IPS-18c (cell line): ENCODE data around the gene COMTD1.
"Not testable (repeated sequence)": the region's sequence is repeated elsewhere in the genome, so short reads cannot be mapped to it uniquely, and the experiment has no call there.

Source experiments
- H3K4me3 ChIP-seq: 2 replicates; pipeline ENCODE4 v1.7.0; 2013; ENCODE audit warnings: low read depth, mild to moderate bottlenecking, low read length, moderate library complexity; ENCODE audit not compliant: insufficient read depth
- H3K9me3 ChIP-seq: one replicate; pipeline ENCODE4 v1.6.1; 2013; ENCODE audit warnings: mild to moderate bottlenecking, low read length, moderate library complexity; ENCODE audit not compliant: control insufficient read depth, insufficient read depth

The COMTD1 gene

DNA sequence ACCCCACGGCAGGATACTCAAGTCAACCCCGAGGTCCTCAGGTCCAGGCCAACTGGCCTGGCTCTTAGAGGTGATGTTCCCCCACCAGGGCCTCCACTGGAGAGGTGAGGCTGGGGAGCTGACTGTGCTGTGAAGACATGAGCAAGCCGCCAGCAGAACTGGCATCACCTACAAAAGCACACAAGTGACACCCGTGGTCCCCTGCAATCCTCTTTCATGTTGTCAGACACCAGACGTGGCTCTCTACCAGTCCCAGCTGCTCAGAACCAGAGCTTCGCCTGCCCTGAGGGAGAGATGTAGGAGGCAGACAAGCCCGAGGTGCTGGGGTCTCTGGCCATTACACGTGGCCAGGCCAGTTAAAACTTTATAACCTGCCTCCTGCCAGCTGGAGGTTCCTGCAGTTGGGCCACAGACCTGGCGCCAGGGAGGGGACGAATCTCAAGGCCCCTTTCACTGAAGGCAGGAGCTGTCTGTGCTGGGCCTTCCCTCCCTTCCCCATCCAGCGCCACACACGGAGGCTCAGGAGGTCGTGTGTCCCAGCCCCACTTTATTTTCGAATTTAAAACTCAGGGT lies 2.2 kb downstream of the COMTD1 start:
- H3K4me3 ChIP-seq = peak overlapping the region; percentile 41
- no peaks in the 10 kb centered on the region for H3K9me3 ChIP-seq

GRCh38 chr10:75231672-75232581 lies 3.8 kb downstream of the COMTD1 start:
- Histone ChIP-seq H3K9me3 (no peaks in the 10 kb centered on the region), H3K4me3 (no peak overlapping the region)

- no peaks in the 10 kb centered on the region for H3K9me3 ChIP-seq
- H3K4me3 ChIP-seq = no peak overlapping the region
Observed at GRCh38 chr10:75230600-75231038, 5.1 kb downstream of the COMTD1 start.

- no peaks in the 10 kb centered on the region for H3K9me3 ChIP-seq
- H3K4me3 ChIP-seq = no peak overlapping the region
Observed at GRCh38 chr10:75229971-75230370, 5.8 kb downstream of the COMTD1 start.

- Histone ChIP-seq H3K9me3 (no peaks in the 10 kb centered on the region), H3K4me3 (no peak overlapping the region)
Observed at GRCh38 chr10:75228834-75229233, 6.9 kb downstream of the COMTD1 start.

DNA sequence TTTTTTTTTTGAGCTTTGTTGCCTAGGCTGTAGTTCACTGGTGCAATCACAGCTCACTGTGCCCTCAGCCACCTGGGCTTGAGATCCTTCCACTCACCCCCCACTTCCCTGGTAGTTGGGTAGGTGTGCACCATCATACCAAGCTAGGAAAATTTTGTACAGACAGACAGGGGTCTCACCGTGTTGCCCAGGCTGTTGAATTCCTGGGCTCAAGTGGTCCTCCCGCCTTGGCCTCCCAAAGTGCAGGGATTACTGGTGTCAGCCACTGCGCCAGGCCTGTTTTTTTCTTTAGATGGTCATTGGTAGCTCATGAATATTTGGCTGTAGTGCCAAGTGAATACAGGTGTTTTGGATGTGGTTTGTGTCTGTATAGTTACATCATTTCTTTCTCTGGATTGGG lies 7.5 kb downstream of the COMTD1 start:
- no peaks in the 10 kb centered on the region for H3K9me3 ChIP-seq
- no peak overlapping the region for H3K4me3 ChIP-seq

DNA sequence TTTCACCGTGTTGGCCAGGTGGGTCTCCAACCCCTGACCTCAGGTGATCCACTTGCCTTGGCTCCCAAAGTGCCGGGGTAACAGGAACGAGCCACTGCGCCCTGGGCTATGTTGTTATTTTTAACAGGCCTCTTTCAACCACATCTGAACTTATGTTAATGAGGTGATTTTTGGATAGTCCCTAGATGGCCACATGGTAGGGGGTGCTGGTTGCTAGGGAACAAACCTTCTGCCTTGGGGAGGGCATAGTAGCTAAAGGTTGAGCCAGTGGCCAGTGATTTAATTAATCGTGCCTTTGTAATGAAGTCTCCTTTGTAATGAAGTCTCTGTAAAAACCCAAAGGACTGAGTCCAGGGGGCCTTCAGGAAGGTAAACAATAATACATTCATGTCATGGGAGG lies 9.1 kb downstream of the COMTD1 start:
- Histone ChIP-seq H3K9me3 (no peaks in the 10 kb centered on the region), H3K4me3 (no peak overlapping the region)

DNA sequence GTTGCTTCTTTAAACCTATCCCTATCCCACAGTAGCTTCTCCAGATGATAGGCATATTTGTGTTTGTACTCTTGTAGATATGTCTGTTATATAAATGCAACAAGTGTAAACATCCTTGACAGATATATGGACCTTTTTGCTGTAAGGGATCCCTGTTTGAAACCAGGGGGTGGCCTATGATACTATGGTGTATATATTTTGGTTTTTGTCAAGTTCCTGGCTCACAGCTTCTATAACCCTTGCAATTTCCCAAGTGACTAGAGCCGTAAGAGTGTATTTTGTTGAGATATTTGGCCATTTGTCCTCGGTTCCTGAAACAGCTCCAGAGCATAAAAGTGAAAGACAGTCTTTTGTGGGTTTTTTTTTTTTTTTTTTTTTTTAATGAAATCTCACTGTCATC lies 9.7 kb downstream of the COMTD1 start:
- H3K9me3 ChIP-seq = no peaks in the 10 kb centered on the region
- H3K4me3 ChIP-seq = no peak overlapping the region; the same call in 1 of the 2 replicates

DNA sequence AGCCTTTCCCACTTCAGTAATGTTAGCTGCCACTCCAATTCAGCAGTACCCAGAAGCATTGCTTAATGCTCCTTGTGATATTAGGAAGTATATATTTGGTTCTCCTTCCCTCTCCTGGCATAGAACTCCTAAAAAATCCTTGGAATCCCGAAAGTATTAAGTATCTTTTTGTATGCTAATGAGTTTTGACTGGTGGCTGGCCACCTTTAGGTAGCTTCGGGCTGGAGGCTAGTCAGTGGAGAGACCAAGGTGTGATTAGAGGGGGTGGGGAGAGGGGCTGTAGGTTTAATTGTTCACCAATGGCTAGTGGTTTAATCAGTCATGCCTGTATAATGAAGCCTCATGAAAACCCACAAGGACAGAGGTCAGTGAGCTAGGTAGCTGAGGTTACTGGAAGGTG lies 12.2 kb downstream of the COMTD1 start:
- Histone ChIP-seq H3K4me3 (no peak overlapping the region), H3K9me3 (no peaks in the 10 kb centered on the region)

- H3K9me3 ChIP-seq, H3K4me3 ChIP-seq: not testable (repeated sequence)
Observed at GRCh38 chr10:75221492-75221891, 14.3 kb downstream of the COMTD1 start.

- H3K9me3 ChIP-seq = no peaks in the 10 kb centered on the region
- H3K4me3 ChIP-seq = no peak overlapping the region
Observed at GRCh38 chr10:75220274-75220673, 15.5 kb downstream of the COMTD1 start.

DNA sequence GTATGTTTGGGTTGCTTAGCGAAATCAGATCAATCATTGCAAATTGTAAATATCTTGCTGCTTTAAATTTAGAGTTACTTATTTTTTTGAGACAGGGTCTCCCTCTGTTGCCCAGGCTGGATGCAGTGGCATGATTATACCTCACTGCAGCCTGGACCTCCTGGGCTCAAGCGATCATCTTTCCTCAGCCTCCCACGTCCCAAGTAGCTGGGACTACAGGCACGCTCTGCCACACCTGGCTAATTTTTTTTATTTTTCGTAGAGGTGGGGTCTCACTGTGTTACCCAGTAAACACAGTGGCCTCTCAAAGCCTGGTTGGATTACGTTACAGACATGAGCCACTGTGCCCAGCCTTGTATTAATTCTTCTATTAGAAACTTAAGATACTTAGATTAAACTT lies 23.4 kb downstream of the COMTD1 start:
- peak overlapping the region; percentile 97; the same call in 1 of the 2 replicates for H3K4me3 ChIP-seq

GRCh38 chr10:75211007-75211691 lies 24.6 kb downstream of the COMTD1 start:
- no peaks in the 10 kb centered on the region for H3K9me3 ChIP-seq
- H3K4me3 ChIP-seq = peak overlapping the region; percentile 97

More for the DNA sequence above, 23.4 kb downstream of the COMTD1 start:
- H3K9me3 ChIP-seq = no peaks in the 10 kb centered on the region

DNA sequence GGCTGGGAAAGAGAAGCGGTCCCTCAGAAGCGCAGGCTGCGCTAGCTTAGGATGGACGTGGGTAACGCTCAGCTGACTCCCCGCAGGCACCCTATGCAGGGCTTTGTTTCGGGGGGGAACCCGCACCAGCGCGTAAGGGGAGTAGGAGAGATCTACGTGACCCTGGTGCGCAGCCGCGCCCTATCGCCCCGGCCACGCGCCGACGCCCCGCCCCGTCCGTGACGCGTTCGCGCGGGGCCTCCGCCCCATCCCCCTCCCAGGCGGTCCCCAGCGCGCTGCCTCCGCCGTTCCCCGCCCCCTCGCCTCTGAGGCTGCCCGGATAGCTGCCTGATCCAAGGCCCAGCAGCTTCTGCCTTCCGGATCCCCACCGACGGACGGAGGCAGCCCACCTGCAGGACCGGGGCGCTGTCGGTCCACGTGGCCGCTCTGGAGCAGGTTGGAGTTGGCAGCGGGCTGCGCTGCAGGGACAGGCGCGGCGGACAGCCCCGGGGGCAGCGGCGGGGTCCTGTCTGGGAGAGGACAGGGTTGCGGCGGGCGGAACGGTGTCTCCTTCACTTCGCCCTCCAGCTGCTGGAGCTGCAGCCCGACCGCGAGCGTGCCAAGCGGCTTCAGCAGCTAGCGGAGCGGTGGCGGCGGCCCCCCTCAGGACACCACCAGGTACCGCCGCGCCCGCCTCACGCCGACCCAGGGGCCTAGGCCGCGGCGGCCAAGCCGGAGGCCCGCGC lies 25.3 kb downstream of the COMTD1 start, which contains the start of gene VDAC2:
Gene VDAC2, plus strand, starts transcription at position 515 of the 725 bp plus-strand sequence. CDS start 363 bp downstream, outside the sequence.
- peak within 1 kb of the TSS; percentile 97 for H3K4me3 ChIP-seq
- H3K9me3 ChIP-seq = no peaks in the 10 kb centered on the region

- H3K9me3 ChIP-seq = no peaks in the 10 kb centered on the region
- peak overlapping the region; percentile 97 for H3K4me3 ChIP-seq
Observed at GRCh38 chr10:75209921-75210281, 25.9 kb downstream of the COMTD1 start.

GRCh38 chr10:75209086-75209920 lies 26.5 kb downstream of the COMTD1 start:
- Histone ChIP-seq H3K9me3 (no peaks in the 10 kb centered on the region), H3K4me3 (peak overlapping the region; percentile 97; the same call in 1 of the 2 replicates)
